SW 1271 (cell line): ENCODE results near the gene LGALS1.

Experiments
- DNase-seq, 2 experiments: peaks; one replicate each; lab custom pipeline; 2025; lab: John Stamatoyannopoulos, UW

LGALS1 gene

DNA sequence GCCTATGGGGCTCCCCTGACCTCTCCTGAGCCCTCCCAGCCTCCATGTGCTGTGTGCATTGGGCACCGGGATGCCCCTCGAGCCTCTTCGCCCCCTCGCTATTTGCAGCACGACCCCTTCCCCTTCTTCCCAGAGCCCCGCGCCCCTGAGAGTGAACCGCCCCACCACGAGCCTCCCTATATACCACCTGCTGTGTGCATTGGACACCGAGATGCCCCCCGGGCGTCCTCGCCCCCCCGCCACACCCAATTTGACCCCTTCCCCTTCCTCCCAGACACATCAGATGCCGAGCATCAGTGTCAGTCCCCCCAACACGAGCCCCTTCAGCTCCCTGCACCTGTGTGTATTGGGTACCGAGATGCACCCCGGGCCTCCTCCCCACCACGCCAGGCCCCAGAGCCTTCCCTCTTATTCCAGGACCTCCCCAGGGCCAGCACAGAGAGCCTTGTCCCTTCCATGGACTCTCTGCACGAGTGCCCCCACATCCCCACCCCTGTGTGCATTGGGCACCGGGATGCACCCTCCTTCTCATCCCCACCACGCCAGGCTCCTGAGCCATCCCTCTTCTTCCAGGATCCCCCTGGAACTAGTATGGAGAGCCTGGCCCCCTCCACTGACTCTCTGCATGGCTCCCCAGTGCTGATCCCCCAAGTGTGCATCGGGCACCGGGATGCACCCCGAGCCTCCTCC is 50.3 kb downstream of the LGALS1 start:
- DNase-seq, result no peak

DNA sequence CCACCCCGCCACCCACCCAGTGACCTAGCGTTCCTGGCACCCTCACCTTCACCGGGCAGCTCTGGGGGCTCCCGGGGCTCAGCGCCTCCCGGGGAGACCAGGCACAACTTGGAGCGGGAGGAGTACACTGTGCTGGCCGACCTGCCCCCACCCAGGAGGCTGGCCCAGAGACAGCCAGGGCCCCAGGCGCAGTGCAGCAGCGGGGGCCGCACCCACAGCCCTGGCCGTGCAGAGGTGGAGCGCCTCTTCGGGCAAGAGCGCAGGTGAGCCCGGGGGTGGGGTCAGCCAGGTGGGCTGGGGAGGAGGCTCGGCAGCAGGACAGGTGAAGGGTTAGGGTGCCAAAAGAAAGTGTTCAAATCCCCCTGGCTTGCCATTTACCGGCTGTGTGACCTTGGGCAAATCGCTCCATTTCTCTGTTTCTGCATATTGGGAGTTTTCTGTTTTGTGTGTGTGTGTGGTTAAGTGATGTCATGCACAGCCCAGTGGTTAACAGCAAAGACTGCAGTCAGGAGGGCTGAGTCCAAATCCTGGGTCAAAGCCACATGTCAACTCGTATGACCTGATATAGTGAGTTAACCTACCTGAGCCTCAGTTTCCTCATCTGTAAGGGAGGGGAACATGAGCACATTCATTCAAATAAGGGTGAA is 50.9 kb downstream of the LGALS1 start:
- DNase-seq, result no peak

DNA sequence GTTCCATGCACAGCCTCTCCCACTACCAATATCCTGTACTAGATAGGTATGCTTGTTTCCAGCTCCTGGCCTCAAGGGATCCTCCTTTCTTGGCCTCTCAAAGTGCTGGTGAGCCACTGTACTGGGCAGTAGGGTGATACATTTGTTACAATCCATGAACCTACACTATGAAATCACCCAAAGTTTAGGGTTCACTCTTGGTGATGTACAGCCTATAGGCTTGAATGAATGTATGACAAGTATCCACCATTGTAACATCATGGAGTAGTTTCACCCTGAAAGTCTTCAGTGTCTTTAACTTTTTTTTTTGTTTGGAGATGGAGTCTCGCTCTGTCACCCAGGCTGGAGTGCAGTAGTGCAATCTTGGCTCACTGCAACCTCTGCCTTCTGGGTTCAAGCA is 53.2 kb downstream of the LGALS1 start:
- DNase-seq, result no peak
